Endometrium (tissue), 2 donors: Measurements from ENCODE around the gene PPP2R5C.
A peak's percentile ranks its signal among the peaks of the same experiment; 100 is the strongest.

Source experiments
- FAIRE-seq: peaks from 2 replicates; lab custom pipeline; 2012; peaks lifted over from hg19 to GRCh38; lab: Jason Lieb, UNC
- donor health status: control.
- donor health status: control.

PPP2R5C gene

DNA sequence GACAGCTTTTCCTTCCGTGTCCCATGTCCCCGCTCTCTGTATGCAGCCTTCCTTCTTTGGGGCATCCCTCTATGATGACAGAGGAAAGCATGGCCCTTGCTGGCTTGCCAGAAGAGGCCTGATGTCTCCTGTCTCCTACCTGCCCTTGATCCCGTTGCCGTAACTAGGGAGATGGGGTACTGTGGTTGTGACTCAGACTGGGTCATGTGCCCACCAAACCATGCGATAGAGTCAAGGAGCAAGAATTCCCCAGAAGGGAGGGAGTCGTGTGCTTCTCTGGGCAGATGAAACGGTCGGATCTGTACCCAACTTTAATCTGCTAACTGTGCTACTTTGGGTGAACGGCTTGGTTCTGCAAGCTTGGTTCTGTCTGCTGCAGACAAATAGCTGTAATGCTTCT lies 103.8 kb downstream of the PPP2R5C start:
- no peak for FAIRE-seq

- peak; percentile 39 for FAIRE-seq
Measured at GRCh38 chr14:101867854-101868253, 106.3 kb downstream of the PPP2R5C start.

- FAIRE-seq: no peak
Measured at GRCh38 chr14:101869217-101869616, 107.7 kb downstream of the PPP2R5C start.

DNA sequence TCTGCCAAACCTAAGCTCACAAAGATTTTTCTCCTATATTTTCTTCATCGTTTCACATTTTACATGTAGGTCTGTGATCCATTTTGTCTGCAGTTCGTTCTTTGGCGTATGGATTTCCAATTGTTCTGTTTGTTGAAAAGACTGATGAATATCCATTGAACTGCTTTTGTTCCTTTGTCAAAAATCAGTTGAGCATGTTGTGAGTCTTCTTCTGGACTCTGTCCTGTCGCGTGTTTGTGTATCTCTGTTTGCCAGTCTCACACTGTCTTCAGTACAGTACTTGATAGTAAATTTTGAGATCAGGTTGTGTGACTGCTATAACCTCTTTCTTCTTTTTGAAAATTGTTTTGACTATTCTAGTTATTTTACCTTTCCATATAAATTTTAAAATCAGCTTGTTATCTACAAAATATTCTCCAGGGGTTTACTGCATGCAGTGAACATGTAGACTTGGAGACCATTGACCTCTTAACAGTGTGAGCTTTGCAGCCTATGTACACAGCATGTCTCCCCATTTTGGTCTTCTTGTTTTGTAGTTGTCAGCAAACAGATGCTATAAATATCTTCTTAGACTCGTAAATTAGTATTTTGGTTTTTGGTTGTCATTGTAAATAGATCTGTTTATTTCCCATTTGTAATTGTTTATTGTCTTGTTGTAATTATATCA lies 108.9 kb downstream of the PPP2R5C start:
- FAIRE-seq: no peak

DNA sequence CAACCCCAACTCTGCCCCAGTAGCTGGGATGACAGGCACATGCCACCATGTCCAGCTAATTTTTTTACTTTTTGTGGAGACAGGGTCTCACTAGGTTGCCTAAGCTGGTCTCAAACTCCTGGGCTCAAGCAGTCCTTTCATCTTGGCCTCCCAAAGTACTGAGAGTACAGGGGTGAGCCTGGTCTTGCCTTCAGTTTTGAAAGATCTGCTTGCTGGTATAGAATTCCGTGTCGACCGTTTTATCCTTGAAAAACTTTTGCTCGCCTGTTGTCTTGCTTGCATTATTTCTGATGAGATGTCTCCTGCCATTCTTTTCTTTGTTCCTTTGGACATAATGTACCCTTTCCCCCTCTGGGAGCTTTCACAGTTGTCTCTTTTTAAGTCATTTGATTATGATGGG lies 110.8 kb downstream of the PPP2R5C start:
- no peak for FAIRE-seq

DNA sequence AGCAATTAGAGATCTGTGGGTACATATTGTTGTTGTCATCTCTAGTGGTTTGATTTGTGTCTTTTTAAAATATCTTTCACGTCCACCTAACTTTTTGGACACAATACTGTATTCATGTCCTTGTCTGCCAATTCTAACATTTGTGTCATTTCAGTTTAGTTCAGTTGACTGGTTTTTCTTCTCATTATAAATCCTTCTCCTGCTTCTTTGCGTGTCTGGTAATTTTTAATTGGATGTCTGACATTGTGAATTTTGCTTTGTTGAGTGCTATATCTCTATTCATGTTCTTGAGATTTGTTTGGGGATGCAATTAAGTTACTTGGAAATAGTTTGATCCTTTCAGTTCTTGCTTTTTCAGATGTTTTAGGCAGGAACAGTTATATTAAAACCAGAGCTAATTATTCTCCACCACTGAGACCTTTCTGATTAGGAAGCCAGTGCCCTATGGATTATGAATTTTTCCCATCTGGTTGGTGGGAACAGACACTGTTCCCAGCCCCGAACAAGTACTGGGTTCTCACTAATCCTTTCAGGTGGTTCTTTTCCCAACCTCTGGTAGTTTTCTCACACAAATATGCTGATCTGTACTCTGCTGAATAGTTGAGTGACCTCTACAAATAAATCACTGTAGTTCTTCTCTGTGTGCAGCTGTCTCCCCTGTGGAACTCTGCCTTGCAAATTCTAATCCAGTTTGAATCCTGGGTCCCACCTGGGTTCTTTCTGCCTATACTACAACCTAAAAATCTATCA lies 111.7 kb downstream of the PPP2R5C start:
- FAIRE-seq: no peak

GRCh38 chr14:101873991-101874390 lies 112.5 kb downstream of the PPP2R5C start:
- FAIRE-seq: no peak

GRCh38 chr14:101875041-101875726 lies 113.7 kb downstream of the PPP2R5C start:
- FAIRE-seq: no peak

DNA sequence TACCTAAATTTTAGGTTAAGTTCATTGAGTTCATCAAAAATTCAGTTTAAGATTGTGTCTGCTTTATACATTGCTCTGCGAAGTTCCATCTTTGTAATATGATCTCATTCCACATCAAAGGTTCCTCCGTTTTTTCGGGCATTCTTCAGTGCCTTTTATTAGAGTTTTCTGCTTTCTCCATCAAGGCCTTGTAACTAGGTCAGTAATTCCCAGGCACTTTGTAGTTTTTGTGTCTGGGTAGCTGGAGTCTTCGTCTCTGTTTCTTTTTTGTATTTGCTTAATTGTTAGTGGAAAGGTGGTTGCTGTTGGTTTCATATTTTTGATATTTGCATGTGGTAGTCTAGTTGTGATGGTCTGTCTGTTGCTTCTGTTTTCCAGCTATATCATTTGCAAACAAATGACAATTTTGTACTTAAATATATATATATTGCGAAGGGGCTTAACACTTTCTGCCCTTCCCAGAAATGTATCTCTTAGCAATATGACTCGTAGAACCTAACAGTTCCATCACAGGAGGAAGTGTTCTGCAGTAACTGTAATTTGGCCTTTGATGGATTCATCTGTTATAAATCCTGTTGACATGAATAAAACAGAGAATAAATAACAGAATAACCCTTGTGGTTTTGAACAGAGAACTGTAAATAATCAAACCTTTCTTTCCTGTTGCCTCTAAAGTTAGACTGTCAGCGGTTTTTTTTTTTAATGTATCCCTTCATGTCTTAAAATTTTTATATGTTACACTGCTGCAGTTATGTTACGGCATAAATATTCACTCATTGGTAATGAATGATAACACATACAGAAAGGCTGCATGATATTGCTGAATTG lies 114.4 kb downstream of the PPP2R5C start:
- peak; percentile 74 for FAIRE-seq

GRCh38 chr14:101876555-101876938 lies 115.0 kb downstream of the PPP2R5C start:
- FAIRE-seq: peak; percentile 37

DNA sequence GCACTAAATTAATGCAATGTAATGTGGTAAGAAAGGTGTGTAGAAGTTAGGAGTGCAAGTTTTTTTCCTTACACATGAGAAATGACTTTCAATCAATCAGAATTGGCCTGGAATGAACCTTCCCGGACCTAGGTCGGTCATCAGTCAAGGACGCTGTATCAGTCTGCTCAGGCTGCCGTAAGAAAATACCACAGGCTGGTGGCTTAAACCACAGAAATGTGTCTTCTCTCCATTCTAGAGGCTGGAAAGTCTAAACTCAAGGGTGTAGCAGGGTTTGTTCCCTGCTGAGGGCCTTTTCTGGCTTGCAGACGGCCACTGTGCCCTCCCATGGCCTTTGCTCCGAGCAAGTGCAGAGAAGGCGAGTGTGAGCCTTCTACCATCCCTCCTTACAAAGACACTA lies 116.3 kb downstream of the PPP2R5C start:
- no peak for FAIRE-seq

GRCh38 chr14:101878211-101878821 lies 116.8 kb downstream of the PPP2R5C start:
- FAIRE-seq: no peak

- FAIRE-seq: no peak
Measured at GRCh38 chr14:101878822-101879528, 117.5 kb downstream of the PPP2R5C start.

GRCh38 chr14:101879529-101880336 lies 118.2 kb downstream of the PPP2R5C start:
- FAIRE-seq: no peak

DNA sequence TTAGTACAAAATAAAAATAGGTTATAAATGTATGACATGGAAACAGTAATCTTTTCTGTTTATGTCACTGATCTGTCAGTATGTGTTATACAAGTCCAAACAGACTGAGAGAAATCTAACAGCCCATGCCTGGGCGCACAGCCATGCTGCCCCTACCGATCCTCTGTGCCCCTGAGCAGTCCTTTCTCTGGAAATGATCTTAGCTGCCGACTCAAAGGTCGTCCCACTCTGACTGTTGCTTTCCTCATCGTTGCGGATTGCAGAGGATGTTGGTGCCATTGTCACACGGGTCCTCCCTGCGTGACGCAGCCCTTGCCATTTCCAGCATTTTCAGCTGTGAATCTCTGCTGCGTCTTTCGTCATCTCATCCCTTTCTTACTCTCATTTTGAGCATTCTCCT lies 119.9 kb downstream of the PPP2R5C start:
- no peak for FAIRE-seq

DNA sequence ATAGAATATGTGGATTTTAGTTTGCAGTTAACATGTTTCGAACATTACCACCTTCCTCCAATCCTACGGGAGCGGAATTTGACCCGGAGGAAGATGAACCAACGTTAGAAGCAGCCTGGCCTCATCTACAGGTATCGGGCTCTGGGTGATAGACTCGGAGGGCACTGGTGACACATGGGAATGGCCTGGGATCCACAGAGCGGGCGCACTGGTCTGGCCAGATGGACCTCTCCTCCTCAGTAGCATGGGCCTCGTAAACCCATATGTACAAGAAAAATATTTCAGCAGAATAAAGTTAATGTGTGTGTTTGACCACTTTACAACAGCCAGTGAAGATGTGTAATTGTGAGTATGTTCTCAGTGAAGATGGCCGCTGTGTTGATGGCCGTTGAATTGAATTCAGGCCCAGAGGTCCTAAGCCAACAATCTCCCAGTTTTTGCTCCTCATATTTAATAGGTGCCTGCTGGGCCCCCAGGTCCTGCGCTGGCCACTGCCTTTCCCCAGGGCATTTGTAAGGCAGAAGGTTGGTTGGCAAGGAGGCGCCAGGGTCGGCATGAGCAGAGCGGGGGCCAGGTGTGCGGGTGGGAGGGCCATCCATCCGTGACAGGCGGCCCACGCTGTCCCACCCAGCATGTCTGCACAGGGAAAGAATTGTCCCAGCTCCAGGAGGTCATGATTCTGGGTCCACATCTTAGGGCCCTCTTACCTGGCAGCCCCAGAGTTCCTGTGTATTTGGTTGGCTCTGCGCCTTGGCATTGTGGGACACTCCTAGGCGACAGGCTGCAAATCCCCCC lies 120.8 kb downstream of the PPP2R5C start:
- FAIRE-seq: no peak

DNA sequence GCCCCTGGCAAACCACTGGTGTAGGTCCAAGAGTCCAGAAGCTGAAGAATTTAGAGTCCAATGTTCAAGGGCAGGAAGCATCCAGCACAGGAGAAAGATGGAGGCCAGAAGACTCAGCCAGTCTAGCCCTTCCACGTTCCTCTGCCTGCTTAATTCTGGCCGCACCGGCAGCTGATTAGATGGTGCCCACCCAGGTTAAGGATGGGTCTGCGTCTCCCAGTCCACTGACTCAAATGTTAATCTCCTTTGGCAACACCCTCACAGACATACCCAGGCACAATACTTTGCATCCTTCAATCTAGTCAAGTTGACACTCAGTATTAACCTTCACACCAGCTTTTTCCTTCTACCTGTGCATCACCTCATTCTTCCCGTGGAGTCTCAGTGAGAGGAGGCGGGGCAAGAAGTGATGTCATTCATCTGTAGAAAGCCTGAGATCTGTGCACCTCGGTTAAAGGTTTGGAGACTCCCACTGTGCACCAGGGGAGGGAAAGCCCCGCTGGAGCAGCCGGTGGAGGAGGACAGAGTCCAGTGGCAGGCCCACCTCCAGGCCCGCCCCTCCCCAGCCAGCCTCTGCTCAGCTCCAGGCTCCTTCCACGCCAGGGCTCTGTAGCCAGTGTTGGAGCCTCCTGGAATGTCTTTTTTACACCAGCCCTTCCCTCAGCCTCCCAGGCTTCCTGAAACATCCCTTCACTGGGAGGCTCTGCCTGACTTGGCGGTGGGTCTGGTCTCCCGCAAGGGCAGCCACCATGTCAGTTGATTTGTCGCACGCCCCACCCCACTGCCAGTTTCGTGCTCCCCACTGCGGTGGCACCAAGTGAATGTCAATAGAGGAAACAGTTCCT lies 122.8 kb downstream of the PPP2R5C start:
- no peak for FAIRE-seq

DNA sequence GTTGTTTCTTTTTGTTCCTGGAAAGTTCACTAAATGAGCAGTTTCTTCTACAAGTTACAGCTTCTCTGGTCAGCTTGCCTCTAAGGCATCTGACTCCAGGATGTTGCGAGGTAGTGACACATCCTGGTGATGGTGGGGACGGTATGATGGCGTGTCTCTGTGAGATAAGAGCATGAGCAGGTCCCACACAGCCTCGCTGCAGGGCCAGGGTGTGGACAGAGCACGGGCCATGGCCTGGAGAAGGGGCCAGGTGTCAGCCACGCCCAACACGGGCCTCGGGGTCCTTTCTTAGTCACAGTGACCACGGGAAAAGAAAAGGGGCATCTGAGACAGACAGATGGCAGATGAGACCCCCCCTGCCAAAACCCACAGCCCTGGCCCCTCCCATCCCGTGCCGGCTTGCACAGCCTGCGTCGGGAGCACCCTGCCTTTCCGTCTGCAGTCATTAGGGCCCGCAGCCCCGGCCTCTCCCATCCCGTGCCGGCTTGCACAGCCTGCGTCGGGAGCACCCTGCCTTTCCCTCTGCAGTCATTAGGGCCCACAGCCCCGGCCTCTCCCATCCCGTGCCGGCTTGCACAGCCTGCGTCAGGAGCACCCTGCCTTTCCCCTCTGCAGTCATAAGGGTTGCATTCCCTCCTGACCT lies 123.5 kb downstream of the PPP2R5C start:
- FAIRE-seq: no peak
